MM.1S (cell line): ENCODE results near the gene PLP1.

Source experiments
- CTCF ChIP-seq: fragments of 300-600 bp; sonication (generic); IDR thresholded peaks from 2 replicates; pipeline ENCODE4 v1.5.1; 2016; ENCODE audit warnings: antibody characterized with exemption, low read length, mixed read lengths
- EZH2 ChIP-seq: fragments of 300-600 bp; sonication (generic); optimal IDR thresholded peaks from 2 replicates; pipeline ENCODE3; 2017; ENCODE audit warnings: low read depth, mild to moderate bottlenecking, antibody characterized with exemption, low read length, mixed read lengths
- EZH2phosphoT487 ChIP-seq: fragments of 300-600 bp; sonication (generic); IDR thresholded peaks from 2 replicates; pipeline ENCODE4 v1.6.1; 2018; ENCODE audit warnings: antibody characterized with exemption, low read length

GRCh38 chrX:103776546-103776945 is at the start of gene PLP1:
- no peak for TF ChIP-seq CTCF
- no peak for TF ChIP-seq EZH2
- no peak for TF ChIP-seq EZH2phosphoT487
